Body of pancreas (tissue), 4 donors: ENCODE data around the gene CAMK2B. TPM values are rescaled to one million over a fixed set of nuclear protein-coding genes. Genes with fewer than 3 reads are reported as not detected.

ENCODE experiments used
- ATAC-seq: fragments of 150-250 bp; one replicate; pipeline ENCODE4 v1.9.1; 2016
- DNase-seq, 4 donors: peaks; one replicate each; pipeline ENCODE4 v3.0.0-alpha.2; 2019
- H3K27ac ChIP-seq, 4 donors: fragments of 200-600 bp; sonication (generic); 1 replicate in 3 of 4; 2 replicates in 1 of 4; pipeline versions ENCODE4 v1.5.1 to v1.6.1; 2016 to 2019; ENCODE audit warnings: mild to moderate bottlenecking in 1 of 4, mixed read lengths in 1 of 4, moderate library complexity in 1 of 4
- H3K27me3 ChIP-seq, 2 donors: fragments of 200-600 bp; sonication (generic); one replicate each; pipeline ENCODE4 v1.6.0; 2016; ENCODE audit warnings: mild to moderate bottlenecking in 1 of 2
- H3K36me3 ChIP-seq, 2 donors: fragments of 200-600 bp; sonication (generic); replicated peaks in 1 of 2; 2 replicates each; pipeline ENCODE4 v1.5.1; 2016; ENCODE audit warnings: low read depth in 2 of 2; ENCODE audit not compliant: insufficient read depth in 1 of 2
- H3K4me1 ChIP-seq: fragments of 200-600 bp; sonication (generic); one replicate; pipeline ENCODE4 v1.6.0; 2016
- H3K4me3 ChIP-seq, 2 donors: fragments of 200-600 bp; sonication (generic); 1 replicate in 1 of 2; 2 replicates in 1 of 2; pipeline ENCODE4 v1.5.1; 2016 to 2019
- H3K9me3 ChIP-seq, 3 donors: fragments of 200-600 bp; sonication (generic); 1 replicate in 2 of 3; 2 replicates in 1 of 3; pipeline ENCODE4 v1.5.1; 2016
- CTCF ChIP-seq, 7 experiments: fragments of 450-650 bp in 4 of 7; fragments of 200-600 bp in 3 of 7; sonication (generic) in 3 of 7; IDR thresholded peaks; one replicate each; pipeline ENCODE4 v1.5.1; 2016 to 2019; ENCODE audit warnings: antibody characterized with exemption in 7 of 7
- POLR2A ChIP-seq, 3 donors: fragments of 450-650 bp; IDR thresholded peaks; one replicate each; pipeline ENCODE4 v1.6.1; 2016; ENCODE audit warnings: antibody characterized with exemption in 3 of 3, mild to moderate bottlenecking in 2 of 3
- whole genome bisulfite sequencing, 2 donors: methylation state at CpG; one replicate each; pipeline ENCODE4 v1.1.5; 2017; 5-methylcytosine and 5-hydroxymethylcytosine counted together
- intact Hi-C: fragments of 100-400 bp; cut with DNase I; formaldehyde crosslinking; loops from one replicate; pipeline ENCODE4 v1.15.1; 2023
- total RNA-seq, 2 donors: library from RNA; depleted of rRNA; stranded (reverse); fragments of >200 nt; gene quantifications; one replicate each; pipeline ENCODE4 v1.1.0, GENCODE V29; 2016

CAMK2B gene
- total RNA-seq, 2 donors from 2014 or later = 0.52 to 7.6 TPM

GRCh38 chr7:44262031-44262430 lies 63.4 kb downstream of the CAMK2B start:
- no peaks in the 10 kb centered on the region for H3K36me3 ChIP-seq
- no peak overlapping the region for H3K27ac ChIP-seq
- peaks cover 11% of the 10 kb centered on the region for H3K4me1 ChIP-seq
- H3K27me3 ChIP-seq = no peaks in the 10 kb centered on the region
- H3K4me3 ChIP-seq = no peak overlapping the region
- no peak for TF ChIP-seq POLR2A (IDR thresholded peaks at IDR 0.05)
- no peak for TF ChIP-seq CTCF (IDR thresholded peaks at IDR 0.05)
- ATAC-seq (no peak), DNase-seq (no peak)
- intact Hi-C loops = no loop called here
- H3K9me3 ChIP-seq = no peaks in the 10 kb centered on the region
- WGBS, 2 donors = 91 to 92% methylated on average over 6 to 9 of the region's 9 CpGs

GRCh38 chr7:44261240-44261639 lies 64.2 kb downstream of the CAMK2B start:
- H3K27ac ChIP-seq = no peak overlapping the region
- intact Hi-C loops = no loop called here
- no peaks in the 10 kb centered on the region for H3K27me3 ChIP-seq
- TF ChIP-seq POLR2A (IDR thresholded peaks at IDR 0.05) (no peak), CTCF (IDR thresholded peaks at IDR 0.05) (no peak)
- 70 to 72% methylated on average over 4 to 5 of the region's 5 CpGs for WGBS, 2 donors
- H3K4me3 ChIP-seq = no peak overlapping the region
- H3K4me1 ChIP-seq = peaks cover 11% of the 10 kb centered on the region
- H3K36me3 ChIP-seq = no peaks in the 10 kb centered on the region
- ATAC-seq = no peak
- no peak for DNase-seq
- no peaks in the 10 kb centered on the region for H3K9me3 ChIP-seq

- H3K27me3 ChIP-seq = no peaks in the 10 kb centered on the region
- DNase-seq = peak; percentile 28 to 59 (median 41)
- no peak for TF ChIP-seq POLR2A (IDR thresholded peaks at IDR 0.05)
- no peak for TF ChIP-seq CTCF (IDR thresholded peaks at IDR 0.05)
- 79 to 85% methylated on average over 18 of the region's 18 CpGs for WGBS, 2 donors
- H3K4me1 ChIP-seq = peaks cover 11% of the 10 kb centered on the region
- H3K9me3 ChIP-seq = no peaks in the 10 kb centered on the region
- H3K27ac ChIP-seq = peak overlapping the region in 1 of 4 donors; percentile 6
- intact Hi-C loops = no loop called here
- peak; percentile 34 for ATAC-seq
- no peak overlapping the region for H3K4me3 ChIP-seq
- no peaks in the 10 kb centered on the region for H3K36me3 ChIP-seq
Observed at GRCh38 chr7:44259547-44260457, 65.6 kb downstream of the CAMK2B start.

GRCh38 chr7:44258865-44259546 lies 66.4 kb downstream of the CAMK2B start:
- Histone ChIP-seq H3K4me3 (no peak overlapping the region), H3K36me3 (no peaks in the 10 kb centered on the region), H3K27ac (peak overlapping the region in 1 of 4 donors; percentile 16), H3K4me1 (peaks cover 11% of the 10 kb centered on the region), H3K9me3 (no peaks in the 10 kb centered on the region), H3K27me3 (no peaks in the 10 kb centered on the region)
- 75 to 89% methylated on average over 12 to 14 of the region's 14 CpGs for WGBS, 2 donors
- no peak for ATAC-seq
- intact Hi-C loops = no loop called here
- no peak for DNase-seq
- TF ChIP-seq POLR2A (IDR thresholded peaks at IDR 0.05) = no peak
- TF ChIP-seq CTCF (IDR thresholded peaks at IDR 0.05) = no peak
